Gastroesophageal sphincter (tissue), 4 donors: ENCODE measurements around the gene SLC2A13. TPM values are rescaled to one million over a fixed set of nuclear protein-coding genes. Genes with fewer than 3 reads are reported as not detected.

Source experiments
- ATAC-seq: fragments of 150-250 bp; one replicate; pipeline ENCODE4 v1.9.1; 2016; ENCODE audit warnings: mild to moderate bottlenecking, moderate library complexity
- H3K27ac ChIP-seq, 4 donors: fragments of 200-600 bp; sonication (generic) in 3 of 4; 1 replicate in 3 of 4; 2 replicates in 1 of 4; pipeline ENCODE4 v1.5.1; 2016 to 2019
- H3K27me3 ChIP-seq: fragments of 200-600 bp; sonication (generic); one replicate; pipeline ENCODE4 v1.5.1; 2019
- H3K36me3 ChIP-seq, 2 donors: fragments of 200-600 bp; sonication (generic); one replicate each; pipeline ENCODE4 v1.5.1; 2019; ENCODE audit warnings: control low read depth in 1 of 2
- H3K4me1 ChIP-seq, 3 donors: fragments of 200-600 bp; sonication (generic); 1 replicate in 2 of 3; 2 replicates in 1 of 3; pipeline ENCODE4 v1.5.1; 2016 to 2019; ENCODE audit warnings: control low read depth in 2 of 3
- H3K4me3 ChIP-seq, 2 donors: fragments of 200-600 bp; sonication (generic); one replicate each; pipeline ENCODE4 v1.5.1; 2019; ENCODE audit warnings: mild to moderate bottlenecking in 1 of 2, moderate library complexity in 1 of 2
- H3K9me3 ChIP-seq, 3 donors: fragments of 200-600 bp; sonication (generic); one replicate each; pipeline ENCODE4 v1.5.1; 2017 to 2019; ENCODE audit warnings: control low read depth in 2 of 3
- EP300 ChIP-seq: sonication (generic); formaldehyde crosslinking; IDR thresholded peaks from one replicate; pipeline ENCODE4 v1.6.1; 2017; ENCODE audit warnings: antibody characterized with exemption, mild to moderate bottlenecking
- POLR2A ChIP-seq, 2 donors: fragments of 450-650 bp; IDR thresholded peaks; one replicate each; pipeline ENCODE4 v1.6.1; 2017; ENCODE audit warnings: antibody characterized with exemption in 2 of 2, mild to moderate bottlenecking in 2 of 2, moderate library complexity in 1 of 2
- POLR2AphosphoS5 ChIP-seq: sonication (generic); formaldehyde crosslinking; IDR thresholded peaks from one replicate; pipeline ENCODE4 v1.6.1; 2017; ENCODE audit warnings: antibody characterized with exemption
- WGBS, 2 donors: methylation state at CpG; one replicate each; pipeline ENCODE4 v1.1.5; 2018; ENCODE audit warnings: low coverage in 1 of 2; 5-methylcytosine and 5-hydroxymethylcytosine counted together
- total RNA-seq, 4 donors: library from RNA; depleted of rRNA; stranded (reverse); fragments of >200 nt; gene quantifications; one replicate each; pipeline ENCODE4 v1.1.0, GENCODE V29; 2016
- TF ChIP-seq, protein P1 (sequence below), 4 experiments: fragments of 200-600 bp in 2 of 4; fragments of 450-650 bp in 2 of 4; sonication (generic) in 1 of 4; IDR thresholded peaks; one replicate each; pipeline ENCODE4 v1.5.1; 2017 to 2019; ENCODE audit warnings: antibody characterized with exemption in 4 of 4, mild to moderate bottlenecking in 2 of 4, moderate library complexity in 2 of 4

Gene SLC2A13
- total RNA-seq, 4 donors from 2014 or later, result 20.4 to 38.3 (median 22.3) TPM

DNA sequence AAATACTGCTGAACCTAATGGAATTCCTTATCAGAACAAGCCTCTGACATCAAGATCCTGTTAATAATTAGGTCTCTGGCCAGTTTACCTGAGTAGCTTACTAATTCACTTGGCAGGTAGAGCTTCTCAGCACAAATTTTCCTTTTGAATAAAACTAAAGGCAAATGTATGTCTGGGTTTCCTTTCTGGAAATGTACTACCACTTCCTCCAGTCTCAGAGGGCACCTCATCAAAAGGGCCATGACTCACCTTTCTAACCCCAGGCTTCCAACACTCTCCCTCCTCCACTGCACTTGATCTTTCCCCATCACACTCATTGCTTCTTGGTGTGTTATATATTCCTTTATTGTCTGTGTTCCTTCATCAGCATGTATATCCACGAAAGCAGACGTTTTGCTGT lies 90.5 kb downstream of the SLC2A13 start:
- Histone ChIP-seq H3K27me3 (no peaks in the 10 kb centered on the region), H3K36me3 (no peaks in the 10 kb centered on the region), H3K4me3 (no peak overlapping the region), H3K4me1 (peaks cover 0 to 25% (median 4%) of the 10 kb centered on the region in 3 donors), H3K27ac (no peak overlapping the region), H3K9me3 (no peaks in the 10 kb centered on the region)
- 82% methylated on average over 2 of the region's 2 CpGs for WGBS, 2 donors
- no peak for ATAC-seq
- TF ChIP-seq EP300, result no peak
- TF ChIP-seq POLR2AphosphoS5, result no peak
- TF ChIP-seq, protein P1, sequence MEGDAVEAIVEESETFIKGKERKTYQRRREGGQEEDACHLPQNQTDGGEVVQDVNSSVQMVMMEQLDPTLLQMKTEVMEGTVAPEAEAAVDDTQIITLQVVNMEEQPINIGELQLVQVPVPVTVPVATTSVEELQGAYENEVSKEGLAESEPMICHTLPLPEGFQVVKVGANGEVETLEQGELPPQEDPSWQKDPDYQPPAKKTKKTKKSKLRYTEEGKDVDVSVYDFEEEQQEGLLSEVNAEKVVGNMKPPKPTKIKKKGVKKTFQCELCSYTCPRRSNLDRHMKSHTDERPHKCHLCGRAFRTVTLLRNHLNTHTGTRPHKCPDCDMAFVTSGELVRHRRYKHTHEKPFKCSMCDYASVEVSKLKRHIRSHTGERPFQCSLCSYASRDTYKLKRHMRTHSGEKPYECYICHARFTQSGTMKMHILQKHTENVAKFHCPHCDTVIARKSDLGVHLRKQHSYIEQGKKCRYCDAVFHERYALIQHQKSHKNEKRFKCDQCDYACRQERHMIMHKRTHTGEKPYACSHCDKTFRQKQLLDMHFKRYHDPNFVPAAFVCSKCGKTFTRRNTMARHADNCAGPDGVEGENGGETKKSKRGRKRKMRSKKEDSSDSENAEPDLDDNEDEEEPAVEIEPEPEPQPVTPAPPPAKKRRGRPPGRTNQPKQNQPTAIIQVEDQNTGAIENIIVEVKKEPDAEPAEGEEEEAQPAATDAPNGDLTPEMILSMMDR (IDR thresholded peaks at IDR 0.05), result no peak
- no peak for TF ChIP-seq POLR2A (IDR thresholded peaks at IDR 0.05)

GRCh38 chr12:40013847-40014246 lies 92.0 kb downstream of the SLC2A13 start:
- no peaks in the 10 kb centered on the region for H3K9me3 ChIP-seq

GRCh38 chr12:40013292-40013691 lies 92.6 kb downstream of the SLC2A13 start:
- H3K9me3 ChIP-seq, result no peaks in the 10 kb centered on the region
- WGBS, 2 donors, result 100% methylated on average over 1 of the region's 1 CpG

More at GRCh38 chr12:40013847-40014246, 92.0 kb downstream of the SLC2A13 start:
- Histone ChIP-seq H3K4me1 (peaks cover 0 to 25% (median 4%) of the 10 kb centered on the region in 3 donors), H3K4me3 (no peak overlapping the region), H3K27ac (no peak overlapping the region), H3K36me3 (no peaks in the 10 kb centered on the region), H3K27me3 (no peaks in the 10 kb centered on the region)
- TF ChIP-seq, protein P1 (IDR thresholded peaks at IDR 0.05), result no peak
- TF ChIP-seq POLR2A (IDR thresholded peaks at IDR 0.05), result no peak
- no peak for TF ChIP-seq POLR2AphosphoS5
- no peak for TF ChIP-seq EP300
- no peak for ATAC-seq
- WGBS, 2 donors, result 74 to 78% methylated on average over 2 of the region's 2 CpGs

GRCh38 chr12:40012711-40013110 lies 93.2 kb downstream of the SLC2A13 start:
- H3K4me3 ChIP-seq, result no peak overlapping the region
- no peaks in the 10 kb centered on the region for H3K36me3 ChIP-seq
- H3K4me1 ChIP-seq, result peaks cover 0 to 25% (median 4%) of the 10 kb centered on the region in 3 donors
- ATAC-seq, result no peak
- H3K27me3 ChIP-seq, result no peaks in the 10 kb centered on the region
- no peak overlapping the region for H3K27ac ChIP-seq
- no peaks in the 10 kb centered on the region for H3K9me3 ChIP-seq
- TF ChIP-seq EP300 (no peak), POLR2A (IDR thresholded peaks at IDR 0.05) (no peak), POLR2AphosphoS5 (no peak)
- TF ChIP-seq, protein P1 (IDR thresholded peaks at IDR 0.05), result no peak
- WGBS, 2 donors, result 55 to 59% methylated on average over 3 of the region's 3 CpGs

More at GRCh38 chr12:40013292-40013691, 92.6 kb downstream of the SLC2A13 start:
- Histone ChIP-seq H3K27ac (no peak overlapping the region), H3K4me3 (no peak overlapping the region), H3K4me1 (peaks cover 0 to 25% (median 4%) of the 10 kb centered on the region in 3 donors), H3K36me3 (no peaks in the 10 kb centered on the region), H3K27me3 (no peaks in the 10 kb centered on the region)
- TF ChIP-seq EP300 (no peak), POLR2AphosphoS5 (no peak), POLR2A (IDR thresholded peaks at IDR 0.05) (no peak)
- TF ChIP-seq, protein P1 (IDR thresholded peaks at IDR 0.05), result no peak
- no peak for ATAC-seq

- H3K27me3 ChIP-seq, result no peaks in the 10 kb centered on the region
- peaks cover 0 to 25% (median 4%) of the 10 kb centered on the region in 3 donors for H3K4me1 ChIP-seq
- no peak for ATAC-seq
- peak overlapping the region in 1 of 2 donors; percentile 30 for H3K4me3 ChIP-seq
- 40 to 54% methylated on average over 1 to 3 of the region's 3 CpGs for WGBS, 2 donors
- TF ChIP-seq EP300 (no peak), POLR2AphosphoS5 (no peak), POLR2A (IDR thresholded peaks at IDR 0.05) (no peak)
- TF ChIP-seq, protein P1 (IDR thresholded peaks at IDR 0.05), result no peak
- H3K36me3 ChIP-seq, result no peaks in the 10 kb centered on the region
- no peaks in the 10 kb centered on the region for H3K9me3 ChIP-seq
- peak overlapping the region in 1 of 4 donors; percentile 12 for H3K27ac ChIP-seq
These were observed 94.1 kb downstream of the SLC2A13 start for GRCh38 chr12:40011775-40012129.
